ENCODE measurements around the gene ASAH2.
"Not testable (repeated sequence)": the region's sequence is repeated elsewhere in the genome, so short reads cannot be mapped to it uniquely, and the experiment has no call there.

Gene ASAH2

DNA sequence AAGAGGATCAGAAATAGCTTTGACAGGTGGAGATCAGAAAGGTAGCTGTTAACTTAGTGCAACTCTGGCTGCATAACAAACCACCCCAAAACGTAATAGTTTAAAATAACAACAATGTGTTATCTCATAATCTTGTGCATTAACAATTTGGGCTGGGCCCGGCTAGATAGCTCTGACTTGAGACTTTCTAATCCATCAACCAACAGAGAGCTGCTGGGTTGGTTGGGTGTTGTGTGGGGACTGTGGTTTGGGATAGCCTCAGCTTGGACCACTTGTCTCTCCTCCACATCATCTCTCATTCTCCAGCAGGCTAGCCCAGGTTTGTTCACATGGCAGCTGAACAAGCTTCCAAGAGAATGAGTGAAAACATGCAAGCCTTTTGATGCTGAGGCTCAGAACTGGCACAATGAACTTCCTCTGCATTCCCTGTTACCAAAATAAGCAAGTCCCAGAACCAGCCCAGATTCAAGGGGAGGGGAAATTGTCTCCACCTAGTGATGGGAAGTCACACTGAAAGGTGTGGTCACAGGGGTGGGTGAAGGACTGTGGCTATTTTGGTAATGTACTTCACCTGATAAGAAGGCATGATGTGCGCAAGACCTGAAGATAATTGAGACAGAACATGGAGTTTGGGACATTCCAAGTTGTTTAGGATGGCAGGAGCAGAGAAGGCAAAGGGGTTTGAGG is 20.4 kb upstream of the ASAH2 start:
- TF ChIP-seq, protein P1, sequence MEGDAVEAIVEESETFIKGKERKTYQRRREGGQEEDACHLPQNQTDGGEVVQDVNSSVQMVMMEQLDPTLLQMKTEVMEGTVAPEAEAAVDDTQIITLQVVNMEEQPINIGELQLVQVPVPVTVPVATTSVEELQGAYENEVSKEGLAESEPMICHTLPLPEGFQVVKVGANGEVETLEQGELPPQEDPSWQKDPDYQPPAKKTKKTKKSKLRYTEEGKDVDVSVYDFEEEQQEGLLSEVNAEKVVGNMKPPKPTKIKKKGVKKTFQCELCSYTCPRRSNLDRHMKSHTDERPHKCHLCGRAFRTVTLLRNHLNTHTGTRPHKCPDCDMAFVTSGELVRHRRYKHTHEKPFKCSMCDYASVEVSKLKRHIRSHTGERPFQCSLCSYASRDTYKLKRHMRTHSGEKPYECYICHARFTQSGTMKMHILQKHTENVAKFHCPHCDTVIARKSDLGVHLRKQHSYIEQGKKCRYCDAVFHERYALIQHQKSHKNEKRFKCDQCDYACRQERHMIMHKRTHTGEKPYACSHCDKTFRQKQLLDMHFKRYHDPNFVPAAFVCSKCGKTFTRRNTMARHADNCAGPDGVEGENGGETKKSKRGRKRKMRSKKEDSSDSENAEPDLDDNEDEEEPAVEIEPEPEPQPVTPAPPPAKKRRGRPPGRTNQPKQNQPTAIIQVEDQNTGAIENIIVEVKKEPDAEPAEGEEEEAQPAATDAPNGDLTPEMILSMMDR (IDR thresholded peaks at IDR 0.05) = no peak
- Histone ChIP-seq H3K36me3 (no peaks in the 10 kb centered on the region), H3K4me1 (ENCODE audit: control insufficient read depth in 1 of 2, insufficient read depth in 1 of 2, low read depth in 1 of 2, low read length in 1 of 2) (no peaks in the 10 kb centered on the region), H3K9me3 (no peaks in the 10 kb centered on the region), H3K4me3 (ENCODE audit: low read depth in 1 of 2, low read length in 1 of 2) (no peak overlapping the region), H3K27ac (no peak overlapping the region), H3K27me3 (peaks cover 12% of the 10 kb centered on the region)

DNA sequence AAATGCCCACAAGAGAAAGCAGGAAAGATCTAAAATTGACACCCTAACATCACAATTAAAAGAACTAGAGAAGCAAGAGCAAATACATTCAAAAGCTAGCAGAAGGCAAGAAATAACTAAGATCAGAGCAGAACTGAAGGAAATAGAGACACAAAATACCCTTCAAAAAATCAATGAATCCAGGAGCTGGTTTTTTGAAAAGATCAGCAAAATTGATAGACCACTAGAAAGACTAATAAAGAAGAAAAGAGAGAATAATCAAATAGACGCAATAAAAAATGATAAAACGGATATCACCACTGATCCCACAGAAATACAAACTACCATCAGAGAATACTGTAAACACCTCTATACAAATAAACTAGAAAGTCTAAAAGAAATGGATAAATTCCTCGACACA is 16.6 kb upstream of the ASAH2 start:
- not testable (repeated sequence) for H3K4me3 ChIP-seq (ENCODE audit: low read depth in 1 of 2, low read length in 1 of 2); H3K36me3 ChIP-seq; H3K4me1 ChIP-seq (ENCODE audit: control insufficient read depth in 1 of 2, insufficient read depth in 1 of 2, low read depth in 1 of 2, low read length in 1 of 2); H3K27me3 ChIP-seq; H3K27ac ChIP-seq; H3K9me3 ChIP-seq

DNA sequence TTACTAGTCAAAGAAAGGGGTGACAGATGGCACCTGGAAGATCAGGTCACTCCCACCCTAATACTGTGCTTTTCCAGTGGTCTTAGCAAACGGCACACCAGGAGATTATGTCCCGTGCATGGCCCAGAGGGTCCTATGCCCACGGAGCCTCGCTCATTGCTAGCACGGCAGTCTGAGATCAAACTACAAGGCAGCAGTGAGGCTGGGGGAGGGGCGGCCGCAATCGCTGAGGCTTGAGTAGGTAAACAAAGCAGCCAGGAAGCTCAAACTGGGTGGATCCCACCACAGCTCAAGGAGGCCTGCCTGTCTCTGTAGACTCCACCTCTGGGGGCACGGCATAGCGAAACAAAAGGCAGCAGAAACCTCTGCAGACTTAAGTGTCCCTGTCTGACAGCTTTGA is 11.3 kb upstream of the ASAH2 start:
- H3K4me3 ChIP-seq (ENCODE audit: low read depth in 1 of 2, low read length in 1 of 2); H3K27ac ChIP-seq; H3K4me1 ChIP-seq (ENCODE audit: control insufficient read depth in 1 of 2, insufficient read depth in 1 of 2, low read depth in 1 of 2, low read length in 1 of 2); H3K9me3 ChIP-seq; H3K36me3 ChIP-seq; H3K27me3 ChIP-seq: not testable (repeated sequence)

- no peak overlapping the region for H3K27ac ChIP-seq
- H3K4me1 ChIP-seq (ENCODE audit: control insufficient read depth in 1 of 2, insufficient read depth in 1 of 2, low read depth in 1 of 2, low read length in 1 of 2) = no peaks in the 10 kb centered on the region
- H3K27me3 ChIP-seq = peaks cover 7% of the 10 kb centered on the region
- TF ChIP-seq, protein P1 (IDR thresholded peaks at IDR 0.05) = no peak
- no peak overlapping the region for H3K4me3 ChIP-seq (ENCODE audit: low read depth in 1 of 2, low read length in 1 of 2)
- no peaks in the 10 kb centered on the region for H3K36me3 ChIP-seq
- H3K9me3 ChIP-seq = no peaks in the 10 kb centered on the region
Observed at GRCh38 chr10:50260791-50261281, 9.5 kb upstream of the ASAH2 start.

- peaks cover 39% of the 10 kb centered on the region for H3K27me3 ChIP-seq
- H3K9me3 ChIP-seq = no peaks in the 10 kb centered on the region
- H3K4me1 ChIP-seq (ENCODE audit: control insufficient read depth in 1 of 2, insufficient read depth in 1 of 2, low read depth in 1 of 2, low read length in 1 of 2) = no peaks in the 10 kb centered on the region
- H3K27ac ChIP-seq = no peak overlapping the region
- H3K4me3 ChIP-seq (ENCODE audit: low read depth in 1 of 2, low read length in 1 of 2) = no peak overlapping the region
- H3K36me3 ChIP-seq = no peaks in the 10 kb centered on the region
- TF ChIP-seq, protein P1 (IDR thresholded peaks at IDR 0.05) = no peak
Observed at GRCh38 chr10:50254479-50254878, 3.2 kb upstream of the ASAH2 start.

DNA sequence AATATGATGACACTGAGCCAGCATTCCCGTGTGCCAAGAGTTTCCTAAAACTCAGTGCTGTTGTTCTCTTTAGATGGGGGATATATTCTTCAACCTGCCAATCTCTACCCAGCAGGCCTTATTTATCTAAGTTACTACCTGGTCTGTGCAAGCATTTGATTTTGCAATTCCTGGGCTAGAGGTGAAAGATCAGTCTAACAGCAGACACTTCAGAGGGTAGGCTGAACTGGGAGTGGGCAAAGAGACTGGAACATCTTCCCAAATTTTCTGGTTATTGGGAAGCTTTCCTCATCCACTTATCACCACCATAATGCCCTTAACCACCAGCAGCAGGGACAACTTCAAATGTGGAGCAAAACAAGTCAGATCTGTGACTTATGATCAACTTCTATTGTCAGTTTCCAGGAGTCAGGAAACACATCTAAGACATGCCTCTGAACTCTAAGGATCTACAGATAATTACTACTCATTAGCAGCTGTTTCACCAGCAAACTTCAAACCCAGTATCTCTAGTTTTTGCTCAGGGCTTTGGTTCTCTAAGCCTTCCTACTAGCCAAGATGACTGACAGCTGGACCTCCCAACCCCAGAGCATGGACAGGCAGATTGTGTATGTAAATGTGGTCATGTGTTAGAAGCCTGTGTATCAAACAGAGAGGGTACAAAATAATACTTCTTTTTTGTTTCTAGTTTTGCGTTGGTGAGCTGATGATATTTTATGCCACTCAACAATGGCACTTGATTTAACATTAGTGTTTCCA is 1.0 kb downstream of the ASAH2 start:
- Histone ChIP-seq H3K9me3 (no peaks in the 10 kb centered on the region), H3K36me3 (no peaks in the 10 kb centered on the region), H3K27ac (no peak overlapping the region), H3K27me3 (peaks cover 38% of the 10 kb centered on the region), H3K4me1 (ENCODE audit: control insufficient read depth in 1 of 2, insufficient read depth in 1 of 2, low read depth in 1 of 2, low read length in 1 of 2) (no peaks in the 10 kb centered on the region), H3K4me3 (ENCODE audit: low read depth in 1 of 2, low read length in 1 of 2) (no peak overlapping the region)
- TF ChIP-seq, protein P1 (IDR thresholded peaks at IDR 0.05) = no peak
